GM10847 (cell line): Measurements from ENCODE around the gene ATP13A1.

Experiments used
- POLR2A ChIP-seq: IDR thresholded peaks from 2 replicates; pipeline ENCODE4 v1.6.1; 2011; ENCODE audit not compliant: insufficient read length; ENCODE audit errors: extremely low read depth

ATP13A1 gene

GRCh38 chr19:19652482-19653295 is 10.8 kb downstream of the ATP13A1 start:
- TF ChIP-seq POLR2A = no peak

- TF ChIP-seq POLR2A = no peak
Measured at GRCh38 chr19:19651076-19651475, 12.4 kb downstream of the ATP13A1 start.

DNA sequence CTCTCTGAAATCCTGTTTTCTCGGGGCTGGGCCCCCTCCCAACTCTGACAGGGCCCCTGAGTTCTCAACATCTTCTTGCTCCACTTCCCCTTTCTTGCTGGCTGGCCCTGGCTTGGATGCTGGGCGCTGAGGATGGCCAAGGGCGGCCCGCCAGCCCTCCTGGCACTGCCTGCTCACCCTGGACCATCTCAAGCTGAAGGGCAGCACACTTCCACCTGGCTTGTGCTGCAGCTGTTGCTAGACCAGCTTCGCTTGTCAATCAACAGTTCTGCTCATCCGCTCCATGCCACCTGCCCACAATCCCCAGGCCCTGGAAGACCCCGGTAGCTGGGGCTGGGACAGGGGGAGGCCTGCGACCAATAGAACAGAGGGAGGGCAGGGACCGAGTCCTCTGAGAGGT is 13.1 kb downstream of the ATP13A1 start:
- no peak for TF ChIP-seq POLR2A

- no peak for TF ChIP-seq POLR2A
Measured at GRCh38 chr19:19649580-19649995, 13.9 kb downstream of the ATP13A1 start.

DNA sequence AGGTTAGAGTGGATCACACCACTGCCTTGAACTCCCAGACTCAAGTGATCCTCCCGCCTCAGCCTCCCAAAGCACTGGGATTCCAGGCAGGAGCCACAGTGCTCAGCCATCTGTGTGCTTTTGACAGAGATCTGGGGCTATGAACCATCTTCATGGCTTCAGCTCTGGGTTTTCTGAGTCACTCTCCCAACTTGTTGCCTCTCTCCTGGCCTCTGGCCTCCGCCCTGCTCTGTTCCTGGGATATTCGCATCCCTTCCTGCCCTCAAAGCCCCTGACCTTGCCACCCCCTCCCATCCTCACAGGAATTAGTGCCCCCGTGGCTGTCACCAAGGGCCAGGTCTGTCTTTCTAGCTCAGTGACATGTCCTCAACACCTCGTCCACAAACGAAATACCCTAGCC is 14.3 kb downstream of the ATP13A1 start:
- TF ChIP-seq POLR2A = no peak

DNA sequence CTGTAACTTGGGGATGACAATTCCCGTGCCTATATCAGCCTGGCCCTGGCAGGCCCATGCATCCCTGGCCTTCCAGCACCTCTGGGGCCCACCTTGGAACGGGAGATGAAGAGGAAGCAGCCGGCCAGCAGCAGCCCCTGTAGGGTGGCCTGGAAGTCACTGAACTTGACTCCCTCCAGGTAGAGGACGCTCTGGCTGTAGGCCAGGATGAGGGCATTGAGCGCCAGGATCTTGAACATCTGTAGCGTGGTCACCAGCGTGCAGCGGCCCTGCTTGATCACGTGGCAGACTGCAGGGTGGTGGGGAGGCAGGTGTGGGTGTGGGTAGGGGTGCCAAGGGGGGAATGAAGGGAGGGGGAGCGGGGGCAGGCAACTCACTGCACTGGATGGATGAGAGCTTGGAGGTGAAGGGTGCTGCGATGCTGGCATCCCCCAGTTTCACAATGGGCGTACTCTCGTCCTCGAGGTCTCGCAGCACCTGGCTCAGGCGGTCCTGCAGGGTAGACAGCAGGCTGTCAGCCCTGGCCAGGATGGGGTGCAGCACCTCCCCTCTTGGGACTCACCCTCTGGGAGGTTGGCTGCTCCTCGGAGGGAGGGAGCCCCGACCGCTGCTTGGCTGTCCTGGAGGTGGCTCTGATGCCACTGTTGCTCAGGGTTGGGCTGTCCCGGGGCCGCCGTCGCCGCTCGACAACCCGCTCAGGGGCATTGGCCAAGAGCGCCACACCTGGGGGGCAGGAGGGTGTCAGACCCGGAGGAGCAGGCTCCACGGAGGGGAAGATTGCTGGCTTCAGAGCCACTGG is 16.2 kb downstream of the ATP13A1 start:
- no peak for TF ChIP-seq POLR2A

DNA sequence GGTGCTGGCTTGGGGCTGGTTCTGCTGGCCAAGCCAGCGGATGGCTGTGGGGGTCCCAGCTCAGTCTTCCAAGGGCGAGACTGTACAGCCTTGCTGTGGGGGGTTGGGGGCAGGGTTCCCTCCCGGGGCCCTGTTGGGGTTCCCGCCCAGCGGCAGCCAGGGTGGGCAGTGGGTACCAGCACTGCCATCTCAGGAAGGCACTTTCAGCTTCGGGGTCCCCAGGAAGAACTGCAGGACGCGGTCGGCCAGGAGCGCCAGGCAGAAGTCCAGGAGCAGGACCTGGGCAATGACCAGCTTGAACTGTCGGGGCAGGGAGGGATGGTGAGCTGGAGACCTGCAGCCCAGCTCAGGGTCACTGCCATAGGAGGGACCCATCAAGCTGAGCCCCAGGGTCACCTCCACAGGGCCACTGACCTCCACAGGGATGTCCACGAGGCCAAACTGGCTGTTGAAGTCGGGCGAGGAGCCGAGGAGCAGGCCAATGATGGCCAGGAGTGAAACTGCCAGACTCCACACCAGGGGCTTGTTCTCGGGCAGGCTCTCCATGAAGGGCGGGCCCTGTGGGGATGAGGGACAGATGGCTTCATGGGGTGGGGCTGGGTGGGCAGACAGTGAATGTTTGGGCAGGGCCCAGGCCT is 18.1 kb downstream of the ATP13A1 start:
- TF ChIP-seq POLR2A = no peak

DNA sequence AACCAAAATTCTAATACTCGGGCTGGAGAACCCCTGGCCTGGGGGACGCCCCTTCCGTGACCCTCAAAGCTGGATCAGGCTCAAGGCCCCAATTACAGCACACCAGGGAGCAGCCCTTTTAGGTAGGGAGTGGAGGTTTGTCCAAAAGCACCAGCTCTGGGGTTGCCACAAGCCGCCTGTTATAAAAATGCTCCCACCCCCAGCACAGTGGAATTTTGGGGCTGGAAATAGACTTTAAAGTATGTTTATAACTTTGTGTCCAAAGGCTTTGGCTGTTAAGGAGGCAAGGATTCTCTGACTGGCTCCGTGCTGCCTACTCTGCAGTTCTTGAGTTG is 19.5 kb downstream of the ATP13A1 start:
- no peak for TF ChIP-seq POLR2A

DNA sequence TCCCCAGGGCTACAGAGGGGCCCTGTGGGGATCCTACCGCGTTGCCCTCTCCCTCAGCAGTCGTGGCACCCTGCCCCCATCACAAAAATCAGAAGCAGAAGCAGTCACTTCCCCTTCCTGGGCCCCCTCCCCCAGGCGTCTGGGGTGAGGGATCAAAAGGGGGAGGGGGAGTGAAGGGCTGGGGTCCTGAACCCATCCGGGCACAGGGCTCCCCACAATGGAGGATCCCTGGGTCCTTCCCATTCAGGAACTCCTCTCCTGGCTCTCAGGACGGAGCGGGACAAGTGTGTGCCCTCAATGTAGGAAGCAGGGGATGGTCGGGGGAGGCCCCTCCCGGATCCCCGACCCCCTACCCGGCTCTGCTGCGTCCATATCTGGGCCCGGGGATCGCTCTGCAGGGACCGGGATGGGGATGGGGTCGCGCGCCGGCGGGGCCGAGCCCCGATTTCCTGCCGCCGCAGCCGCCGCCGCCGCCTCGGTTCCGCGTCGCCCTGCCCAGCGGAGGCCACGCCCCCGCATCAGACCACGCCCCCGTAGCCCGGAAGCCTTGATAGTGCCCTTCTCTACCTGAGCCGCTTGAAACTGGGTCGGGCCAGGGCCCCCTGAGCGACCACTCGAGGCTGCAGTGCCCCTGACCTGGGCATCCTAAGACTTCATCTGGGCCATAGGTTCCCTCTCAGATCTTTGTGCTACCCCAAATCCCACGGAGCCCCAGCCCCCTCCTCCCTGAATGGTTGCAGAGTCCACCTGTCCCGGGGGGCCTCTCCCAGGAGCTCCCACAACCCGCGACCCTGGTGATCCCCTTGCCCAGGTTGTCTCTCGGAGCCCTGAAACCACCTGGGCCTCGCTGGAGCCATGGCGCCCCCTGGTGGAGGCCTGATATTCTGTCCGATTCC is 20.1 kb downstream of the ATP13A1 start, which contains the start of gene GMIP:
GMIP (minus strand) TSS at position 500 of the 896 bp plus-strand sequence; CDS start at position 372, 128 bp downstream.
- TF ChIP-seq POLR2A = peak; percentile 44

- TF ChIP-seq POLR2A = no peak
Measured at GRCh38 chr19:19642506-19643157, 20.8 kb downstream of the ATP13A1 start.

DNA sequence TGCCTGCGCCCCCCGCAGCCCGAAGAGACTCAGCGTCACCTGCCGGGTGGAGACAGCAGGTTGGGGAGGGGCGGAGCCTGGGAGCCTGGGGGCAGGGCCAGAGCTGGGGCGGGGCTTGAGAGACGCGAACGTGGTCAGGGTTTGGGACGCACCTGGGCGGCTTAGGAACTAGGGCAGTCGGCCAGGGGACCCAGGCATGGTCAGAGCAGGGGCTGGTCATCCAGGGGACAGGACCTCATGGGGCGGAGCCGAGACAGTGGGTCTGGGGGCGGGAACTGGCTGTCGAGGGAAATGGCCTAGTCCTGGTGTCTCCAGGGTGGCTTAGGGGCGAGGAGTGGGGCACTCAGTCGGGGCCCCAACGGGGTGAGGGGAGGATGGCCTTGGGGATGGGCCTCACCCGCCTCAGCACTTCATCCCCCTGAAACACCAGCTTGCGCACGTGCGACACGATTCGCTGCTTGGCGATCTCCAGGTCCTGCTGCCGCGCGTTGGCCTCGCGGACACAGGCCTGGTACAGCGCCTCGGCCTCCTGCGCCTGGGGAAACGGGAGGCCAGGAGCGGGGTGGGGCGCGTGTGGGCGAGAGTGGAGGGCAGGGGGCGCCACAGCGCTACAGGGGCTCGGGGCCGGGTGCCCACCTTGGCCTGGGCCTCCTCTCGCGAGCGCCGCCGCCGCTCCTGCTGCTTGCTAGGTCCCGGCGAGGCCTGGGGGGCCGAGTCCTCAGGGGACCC is 25.8 kb downstream of the ATP13A1 start:
- TF ChIP-seq POLR2A = no peak

DNA sequence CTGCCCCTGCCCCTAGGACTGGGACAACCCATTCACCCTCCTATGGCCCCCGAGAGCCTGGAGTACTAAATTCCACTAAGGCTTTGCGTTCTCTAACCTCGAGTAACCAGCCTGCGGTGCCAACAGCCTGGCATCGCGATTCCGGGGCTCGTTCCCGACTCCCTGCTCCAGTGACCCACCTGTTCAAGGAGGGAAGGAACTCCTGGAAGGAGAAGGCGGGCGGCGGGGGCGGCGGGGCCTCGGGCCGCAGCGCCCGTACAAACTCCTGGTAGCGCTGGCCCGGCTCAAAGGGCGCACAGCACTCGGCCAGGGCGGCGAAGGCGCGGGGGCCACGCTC is 26.3 kb downstream of the ATP13A1 start:
- no peak for TF ChIP-seq POLR2A

GRCh38 chr19:19636573-19637185 is 26.8 kb downstream of the ATP13A1 start:
- TF ChIP-seq POLR2A = no peak
